HEK293 (cell line): Measurements from ENCODE around the gene ALOX5.
"Not testable (repeated sequence)": the region's sequence is repeated elsewhere in the genome, so short reads cannot be mapped to it uniquely, and the experiment has no call there.

Source experiments
- CTCF ChIA-PET: fragments of 350-600 bp; formaldehyde crosslinking; extraction: SDS; loops from one replicate; lab custom pipeline; 2021; ENCODE audit warnings: antibody characterized with exemption; lab: Yijun Ruan, JAX
- POLR2A ChIA-PET: fragments of 300-600 bp; formaldehyde crosslinking; extraction: SDS; loops from one replicate; lab custom pipeline; 2020; ENCODE audit warnings: antibody characterized with exemption, inconsistent platforms; lab: Yijun Ruan, JAX
- H3K27ac ChIP-seq: fragments of 200-500 bp; sonication (Bioruptor generic); 2 replicates; pipeline ENCODE4 v1.5.1; 2014; ENCODE audit warnings: low read depth, low read length, control low read depth, inconsistent platforms; ENCODE audit errors: extremely low read depth
- H3K36me3 ChIP-seq, 2 experiments: fragments of 200-500 bp in 1 of 2; sonication (Bioruptor generic) in 1 of 2; 1 replicate in 1 of 2; 2 replicates in 1 of 2; pipeline ENCODE4 v1.5.1; 2014 to 2017; ENCODE audit warnings: inconsistent platforms in 2 of 2, low read length in 2 of 2; ENCODE audit not compliant: control insufficient read depth in 2 of 2, insufficient read depth in 1 of 2
- H3K4me1 ChIP-seq: fragments of 200-500 bp; sonication (Bioruptor generic); 2 replicates; pipeline ENCODE4 v1.5.1; 2014; ENCODE audit warnings: mild to moderate bottlenecking, low read length, inconsistent platforms; ENCODE audit not compliant: control insufficient read depth, insufficient read depth
- H3K4me3 ChIP-seq: 2 replicates; pipeline ENCODE4 v1.5.1; 2011; ENCODE audit warnings: low read depth, mild to moderate bottlenecking, control low read depth, low read length, moderate library complexity
- H3K9me3 ChIP-seq: fragments of 200-500 bp; sonication (Bioruptor generic); 2 replicates; pipeline ENCODE4 v1.5.1; 2014; ENCODE audit warnings: low read depth, low read length, inconsistent platforms; ENCODE audit not compliant: control insufficient read depth, insufficient read depth
- OSR2 ChIP-seq: fragments of 450-650 bp; formaldehyde crosslinking; IDR thresholded peaks from 2 replicates; pipeline ENCODE4 v1.5.1; 2016; ENCODE audit warnings: missing biosample characterization, missing genetic modification characterization
- SETDB1 ChIP-seq: IDR thresholded peaks from one replicate; pipeline ENCODE4 v1.6.1; 2017; ENCODE audit warnings: mild to moderate bottlenecking, low read length, moderate library complexity, mixed read lengths; ENCODE audit not compliant: insufficient read length
- SP2 ChIP-seq: fragments of 450-650 bp; formaldehyde crosslinking; IDR thresholded peaks from 2 replicates; pipeline ENCODE4 v1.5.1; 2016; ENCODE audit warnings: missing biosample characterization, missing genetic modification characterization
- ZBTB21 ChIP-seq: fragments of 450-650 bp; formaldehyde crosslinking; IDR thresholded peaks from 2 replicates; pipeline ENCODE4 v1.5.1; 2017; ENCODE audit warnings: missing biosample characterization, missing genetic modification characterization
- ZBTB8A ChIP-seq: fragments of 450-650 bp; formaldehyde crosslinking; IDR thresholded peaks from 2 replicates; pipeline ENCODE4 v1.5.1; 2016; ENCODE audit warnings: missing biosample characterization, missing genetic modification characterization
- ZNF211 ChIP-seq: fragments of 450-650 bp; formaldehyde crosslinking; IDR thresholded peaks from 2 replicates; pipeline ENCODE4 v1.5.1; 2016; ENCODE audit warnings: low read depth, missing biosample characterization, missing genetic modification characterization
- ZNF501 ChIP-seq: fragments of 450-650 bp; formaldehyde crosslinking; IDR thresholded peaks from 2 replicates; pipeline ENCODE4 v1.5.1; 2016; ENCODE audit warnings: missing biosample characterization, missing genetic modification characterization
- ZNF529 ChIP-seq: fragments of 450-650 bp; formaldehyde crosslinking; IDR thresholded peaks from 2 replicates; pipeline ENCODE4 v1.5.1; 2017; ENCODE audit warnings: missing genetic modification characterization, missing biosample characterization; ENCODE audit not compliant: insufficient replicate concordance
- ZNF548 ChIP-seq: fragments of 450-650 bp; formaldehyde crosslinking; IDR thresholded peaks from 2 replicates; pipeline ENCODE4 v1.5.1; 2016; ENCODE audit warnings: missing biosample characterization, missing genetic modification characterization
- ZNF585B ChIP-seq: fragments of 450-650 bp; formaldehyde crosslinking; IDR thresholded peaks from 2 replicates; pipeline ENCODE4 v1.5.1; 2016; ENCODE audit warnings: missing biosample characterization, missing genetic modification characterization
- ZNF677 ChIP-seq: fragments of 450-650 bp; IDR thresholded peaks from 2 replicates; pipeline ENCODE4 v1.5.0; 2018; ENCODE audit warnings: missing biosample characterization, mild to moderate bottlenecking, missing genetic modification characterization, moderate library complexity
- TF ChIP-seq, protein P1 (sequence below): fragments of 450-650 bp; formaldehyde crosslinking; IDR thresholded peaks from 2 replicates; pipeline ENCODE4 v1.5.1; 2016; ENCODE audit warnings: missing biosample characterization, missing genetic modification characterization
- TF ChIP-seq, protein P2 (sequence below): fragments of 450-650 bp; formaldehyde crosslinking; IDR thresholded peaks from 2 replicates; pipeline ENCODE4 v1.5.1; 2016; ENCODE audit warnings: missing biosample characterization, missing genetic modification characterization
- TF ChIP-seq, protein P3 (sequence below): fragments of 450-650 bp; formaldehyde crosslinking; conservative IDR thresholded peaks from 2 replicates; pipeline ENCODE4 v1.5.1; 2016; ENCODE audit warnings: low read depth, missing biosample characterization, missing genetic modification characterization

Gene ALOX5

DNA sequence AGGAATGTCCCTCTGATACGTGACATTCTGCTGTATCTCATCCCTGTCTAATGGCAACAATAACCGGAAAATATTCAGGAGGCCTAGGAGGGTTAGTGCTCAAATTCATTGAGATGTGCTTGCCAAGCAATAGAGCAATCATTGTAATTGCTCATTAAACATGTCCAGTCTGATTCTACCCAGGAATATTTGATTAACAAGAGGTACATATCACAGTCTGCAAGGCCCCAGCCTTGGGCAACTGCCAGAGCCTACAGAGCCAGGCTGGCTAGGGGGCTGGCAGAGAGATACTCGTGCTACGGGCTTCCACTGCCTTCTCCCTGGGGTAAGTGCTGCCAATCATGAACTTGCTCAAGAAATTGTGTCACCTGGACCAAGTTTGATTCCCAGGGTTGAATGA, 99.1 kb downstream of the ALOX5 start:
- POLR2A ChIA-PET, result no interaction called here
- H3K4me3 ChIP-seq, result no peak overlapping the region
- no peak overlapping the region for H3K27ac ChIP-seq
- H3K4me1 ChIP-seq, result no peaks in the 10 kb centered on the region
- no peaks in the 10 kb centered on the region for H3K9me3 ChIP-seq
- CTCF ChIA-PET, result interaction anchor here (1.4 kb wide), 1 partner anchor 199 kb away, joined by 4 read pairs; no protein-coding TSS in a partner anchor
- TF ChIP-seq, protein P1, sequence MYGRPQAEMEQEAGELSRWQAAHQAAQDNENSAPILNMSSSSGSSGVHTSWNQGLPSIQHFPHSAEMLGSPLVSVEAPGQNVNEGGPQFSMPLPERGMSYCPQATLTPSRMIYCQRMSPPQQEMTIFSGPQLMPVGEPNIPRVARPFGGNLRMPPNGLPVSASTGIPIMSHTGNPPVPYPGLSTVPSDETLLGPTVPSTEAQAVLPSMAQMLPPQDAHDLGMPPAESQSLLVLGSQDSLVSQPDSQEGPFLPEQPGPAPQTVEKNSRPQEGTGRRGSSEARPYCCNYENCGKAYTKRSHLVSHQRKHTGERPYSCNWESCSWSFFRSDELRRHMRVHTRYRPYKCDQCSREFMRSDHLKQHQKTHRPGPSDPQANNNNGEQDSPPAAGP (tag by site-specific recombination), result no peak
- TF ChIP-seq ZBTB21 (tag by site-specific recombination), result no peak
- no peak for TF ChIP-seq ZNF677 (tag by site-specific recombination)
- no peak for TF ChIP-seq ZNF529 (tag by site-specific recombination)
- TF ChIP-seq ZNF548 (tag by site-specific recombination), result no peak
- TF ChIP-seq SP2 (tag by site-specific recombination), result no peak
- TF ChIP-seq, protein P2, sequence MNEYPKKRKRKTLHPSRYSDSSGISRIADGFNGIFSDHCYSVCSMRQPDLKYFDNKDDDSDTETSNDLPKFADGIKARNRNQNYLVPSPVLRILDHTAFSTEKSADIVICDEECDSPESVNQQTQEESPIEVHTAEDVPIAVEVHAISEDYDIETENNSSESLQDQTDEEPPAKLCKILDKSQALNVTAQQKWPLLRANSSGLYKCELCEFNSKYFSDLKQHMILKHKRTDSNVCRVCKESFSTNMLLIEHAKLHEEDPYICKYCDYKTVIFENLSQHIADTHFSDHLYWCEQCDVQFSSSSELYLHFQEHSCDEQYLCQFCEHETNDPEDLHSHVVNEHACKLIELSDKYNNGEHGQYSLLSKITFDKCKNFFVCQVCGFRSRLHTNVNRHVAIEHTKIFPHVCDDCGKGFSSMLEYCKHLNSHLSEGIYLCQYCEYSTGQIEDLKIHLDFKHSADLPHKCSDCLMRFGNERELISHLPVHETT (tag by site-specific recombination), result no peak
- TF ChIP-seq, protein P3, sequence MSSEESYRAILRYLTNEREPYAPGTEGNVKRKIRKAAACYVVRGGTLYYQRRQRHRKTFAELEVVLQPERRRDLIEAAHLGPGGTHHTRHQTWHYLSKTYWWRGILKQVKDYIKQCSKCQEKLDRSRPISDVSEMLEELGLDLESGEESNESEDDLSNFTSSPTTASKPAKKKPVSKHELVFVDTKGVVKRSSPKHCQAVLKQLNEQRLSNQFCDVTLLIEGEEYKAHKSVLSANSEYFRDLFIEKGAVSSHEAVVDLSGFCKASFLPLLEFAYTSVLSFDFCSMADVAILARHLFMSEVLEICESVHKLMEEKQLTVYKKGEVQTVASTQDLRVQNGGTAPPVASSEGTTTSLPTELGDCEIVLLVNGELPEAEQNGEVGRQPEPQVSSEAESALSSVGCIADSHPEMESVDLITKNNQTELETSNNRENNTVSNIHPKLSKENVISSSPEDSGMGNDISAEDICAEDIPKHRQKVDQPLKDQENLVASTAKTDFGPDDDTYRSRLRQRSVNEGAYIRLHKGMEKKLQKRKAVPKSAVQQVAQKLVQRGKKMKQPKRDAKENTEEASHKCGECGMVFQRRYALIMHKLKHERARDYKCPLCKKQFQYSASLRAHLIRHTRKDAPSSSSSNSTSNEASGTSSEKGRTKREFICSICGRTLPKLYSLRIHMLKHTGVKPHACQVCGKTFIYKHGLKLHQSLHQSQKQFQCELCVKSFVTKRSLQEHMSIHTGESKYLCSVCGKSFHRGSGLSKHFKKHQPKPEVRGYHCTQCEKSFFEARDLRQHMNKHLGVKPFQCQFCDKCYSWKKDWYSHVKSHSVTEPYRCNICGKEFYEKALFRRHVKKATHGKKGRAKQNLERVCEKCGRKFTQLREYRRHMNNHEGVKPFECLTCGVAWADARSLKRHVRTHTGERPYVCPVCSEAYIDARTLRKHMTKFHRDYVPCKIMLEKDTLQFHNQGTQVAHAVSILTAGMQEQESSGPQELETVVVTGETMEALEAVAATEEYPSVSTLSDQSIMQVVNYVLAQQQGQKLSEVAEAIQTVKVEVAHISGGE, result no peak
- no peak for TF ChIP-seq ZNF211 (tag by site-specific recombination)
- TF ChIP-seq OSR2 (tag by site-specific recombination), result no peak
- H3K36me3 ChIP-seq, result no peaks in the 10 kb centered on the region

DNA sequence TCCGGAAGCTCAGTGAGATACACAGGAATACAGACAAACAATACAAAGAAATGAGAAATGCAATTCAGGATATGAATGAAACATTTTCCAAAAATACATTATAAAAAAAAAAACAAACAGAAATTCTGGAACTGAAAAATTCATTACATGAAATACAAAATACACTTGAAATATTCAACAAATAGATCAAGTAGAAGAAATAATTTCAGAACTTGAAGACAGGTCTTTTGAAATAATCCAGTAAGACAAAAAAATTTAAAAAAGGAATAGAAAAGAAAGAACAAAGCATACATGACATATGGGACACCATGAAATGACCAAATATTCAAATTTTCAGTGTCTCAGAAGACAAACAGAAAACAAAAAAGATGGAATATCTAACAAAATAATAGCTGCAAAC, 102.5 kb downstream of the ALOX5 start:
- Histone ChIP-seq H3K9me3 (no peaks in the 10 kb centered on the region), H3K36me3 (no peaks in the 10 kb centered on the region), H3K4me1 (no peaks in the 10 kb centered on the region), H3K27ac (no peak overlapping the region), H3K4me3 (no peak overlapping the region)
- ChIA-PET POLR2A (no interaction called here), CTCF (interaction anchor here (0.6 to 1.8 kb wide), 4 partner anchors 12 to 160 kb away, joined by 3 to 7 read pairs (median 4); no protein-coding TSS in a partner anchor)
- TF ChIP-seq SETDB1 (peak; percentile 18), ZBTB8A (tag by site-specific recombination) (no peak)

DNA sequence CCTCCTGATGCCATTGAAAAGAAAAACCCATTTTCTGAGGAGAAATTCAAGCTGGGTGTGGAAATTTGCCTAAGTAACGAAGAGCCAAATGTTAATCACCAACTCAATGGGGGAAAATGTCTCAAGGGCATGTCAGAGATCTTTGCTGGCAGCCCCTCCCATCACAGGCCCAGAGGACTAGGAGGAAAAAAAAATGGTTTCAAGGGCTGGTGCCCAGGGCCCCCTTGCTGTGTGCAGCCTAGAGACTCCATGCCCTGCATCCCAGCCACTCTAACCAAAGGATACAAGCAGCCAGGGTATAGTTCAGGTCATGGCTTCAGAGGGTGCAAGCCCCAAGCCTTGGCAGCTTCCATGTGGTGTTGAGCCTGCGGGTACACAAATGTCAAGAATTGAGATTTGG, 106.3 kb downstream of the ALOX5 start:
- H3K9me3 ChIP-seq, result no peaks in the 10 kb centered on the region
- no peaks in the 10 kb centered on the region for H3K4me1 ChIP-seq
- no peak for TF ChIP-seq ZNF501
- TF ChIP-seq ZNF585B (tag by site-specific recombination), result peak; percentile 82
- H3K27ac ChIP-seq, result no peak overlapping the region
- no peaks in the 10 kb centered on the region for H3K36me3 ChIP-seq
- no peak overlapping the region for H3K4me3 ChIP-seq
- ChIA-PET CTCF (interaction anchor here (1.2 kb wide), 1 partner anchor 16 kb away, joined by 4 read pairs; no protein-coding TSS in a partner anchor), POLR2A (no interaction called here)

DNA sequence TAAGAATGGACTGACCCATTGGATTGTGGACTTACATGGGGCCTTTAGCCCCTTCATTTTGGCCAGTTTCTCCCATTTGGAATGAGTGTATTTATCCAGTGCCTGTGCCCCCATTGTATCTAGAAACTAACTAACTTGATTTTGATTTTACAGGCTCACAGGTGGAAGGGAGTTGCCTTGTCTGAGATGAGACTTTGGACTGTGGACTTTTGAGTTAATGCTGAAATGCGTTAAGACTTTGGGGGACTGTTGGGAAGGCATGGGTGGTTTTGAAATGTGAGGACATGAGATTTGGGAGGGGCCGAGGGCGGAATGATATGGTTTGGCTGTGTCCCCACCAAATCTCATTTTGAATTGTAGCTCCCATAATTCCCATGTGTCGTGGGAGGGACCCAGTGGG, 107.1 kb downstream of the ALOX5 start:
- CTCF ChIA-PET, result interaction anchor here (0.6 to 1.2 kb wide), 2 partner anchors 17 to 20 kb away, joined by 4 to 5 read pairs; no protein-coding TSS in a partner anchor
- H3K4me1 ChIP-seq, H3K4me3 ChIP-seq, POLR2A ChIA-PET, H3K27ac ChIP-seq, H3K9me3 ChIP-seq, H3K36me3 ChIP-seq: not testable (repeated sequence)
